CD8-positive, alpha-beta memory T cell (primary cell): Measurements from ENCODE around the gene CRADD. TPM values are rescaled to one million over a fixed set of nuclear protein-coding genes. Genes with fewer than 3 reads are reported as not detected.

Source experiments
- CTCF ChIA-PET: fragments of 350-600 bp; sonication (Branson Sonifier 250); formaldehyde crosslinking; loops from one replicate; lab custom pipeline; 2021; ENCODE audit warnings: antibody characterized with exemption; lab: Charles Lee
- POLR2A ChIA-PET: fragments of 350-600 bp; sonication (Branson Sonifier 250); formaldehyde crosslinking; loops from one replicate; lab custom pipeline; 2021; ENCODE audit warnings: antibody characterized with exemption; lab: Charles Lee
- DNase-seq, 5 donors: peaks; one replicate each; pipeline versions ENCODE4 v3.0.0 to v3.0.0-alpha.2; 2020 to 2022; ENCODE audit warnings: mixed read lengths in 1 of 5
- H3K27ac ChIP-seq: one replicate; pipeline ENCODE4 v1.7.0; 2013; ENCODE audit warnings: low read depth, mild to moderate bottlenecking, low read length, moderate library complexity
- H3K27me3 ChIP-seq: 2 replicates; pipeline ENCODE4 v1.7.0; 2013; ENCODE audit warnings: low read length, mild to moderate bottlenecking; ENCODE audit not compliant: insufficient read depth, poor library complexity, severe bottlenecking
- H3K36me3 ChIP-seq: 2 replicates; pipeline ENCODE4 v1.7.0; 2013; ENCODE audit warnings: mild to moderate bottlenecking, low read length, moderate library complexity; ENCODE audit not compliant: insufficient read depth
- H3K4me1 ChIP-seq: 2 replicates; pipeline ENCODE4 v1.7.0; 2013; ENCODE audit warnings: mild to moderate bottlenecking, low read length, moderate library complexity; ENCODE audit not compliant: insufficient read depth
- H3K4me3 ChIP-seq: 2 replicates; pipeline ENCODE4 v1.7.0; 2013; ENCODE audit warnings: mild to moderate bottlenecking, low read length
- H3K9me3 ChIP-seq: 2 replicates; pipeline ENCODE4 v1.7.0; 2013; ENCODE audit warnings: mild to moderate bottlenecking, low read length
- H3K27ac Mint-ChIP-seq, 8 donors: one replicate each; pipeline ENCODE4 v1.8.0; 2020 to 2021; ENCODE audit warnings: mixed read lengths in 8 of 8, mild to moderate bottlenecking in 6 of 8, inconsistent platforms in 3 of 8, moderate library complexity in 3 of 8
- H3K27me3 Mint-ChIP-seq, 2 donors: one replicate each; pipeline ENCODE4 v1.8.0; 2020 to 2021; ENCODE audit warnings: mixed read lengths in 2 of 2, mild to moderate bottlenecking in 1 of 2, moderate library complexity in 1 of 2
- H3K36me3 Mint-ChIP-seq, 3 donors: one replicate each; pipeline ENCODE4 v1.8.0; 2020 to 2021; ENCODE audit warnings: mixed read lengths in 3 of 3, inconsistent platforms in 1 of 3, mild to moderate bottlenecking in 1 of 3
- H3K4me1 Mint-ChIP-seq, 3 donors: one replicate each; pipeline ENCODE4 v1.8.0; 2020 to 2021; ENCODE audit warnings: mixed read lengths in 3 of 3, inconsistent platforms in 1 of 3, mild to moderate bottlenecking in 1 of 3
- H3K4me3 Mint-ChIP-seq, 7 donors: one replicate each; pipeline ENCODE4 v1.8.0; 2020 to 2021; ENCODE audit warnings: mixed read lengths in 7 of 7, mild to moderate bottlenecking in 6 of 7, moderate library complexity in 4 of 7, inconsistent platforms in 2 of 7
- H3K9me3 Mint-ChIP-seq, 5 donors: one replicate each; pipeline ENCODE4 v1.8.0; 2020 to 2022; ENCODE audit warnings: mixed read lengths in 5 of 5, mild to moderate bottlenecking in 3 of 5, moderate library complexity in 2 of 5, inconsistent platforms in 1 of 5
- polyA plus RNA-seq: library from polyadenylated mRNA; unstranded; fragments of 300-500 nt; fragmentation: Illumina TruSeq; gene quantifications from one replicate; pipeline ENCODE4 v1.2.3, GENCODE V29; 2021
- total RNA-seq, 2 experiments: library from RNA; stranded (reverse); gene quantifications; one replicate each; pipeline ENCODE4 v1.2.3, GENCODE V29; 2021

Gene CRADD
- total and polyA plus RNA-seq, 3 experiments from 2014 or later: 8.6 to 13.2 (median 11.7) TPM

- H3K4me3 Mint-ChIP-seq: no peak overlapping the region
- no peak for DNase-seq
- Histone ChIP-seq H3K27me3 (no peaks in the 10 kb centered on the region), H3K9me3 (no peaks in the 10 kb centered on the region), H3K36me3 (no peaks in the 10 kb centered on the region), H3K27ac (no peak overlapping the region), H3K4me1 (no peaks in the 10 kb centered on the region), H3K4me3 (no peak overlapping the region)
- H3K9me3 Mint-ChIP-seq: no peaks in the 10 kb centered on the region
- CTCF ChIA-PET: no interaction called here
- POLR2A ChIA-PET: no interaction called here
- no peaks in the 10 kb centered on the region for H3K4me1 Mint-ChIP-seq
- H3K36me3 Mint-ChIP-seq: no peaks in the 10 kb centered on the region
- H3K27me3 Mint-ChIP-seq: peaks cover 12 to 45% of the 10 kb centered on the region in 2 donors
- no peak overlapping the region for H3K27ac Mint-ChIP-seq
These were observed 34.4 kb upstream of the CRADD start for GRCh38 chr12:93642751-93643150.

- CTCF ChIA-PET: no interaction called here
These were observed 31.5 kb upstream of the CRADD start for GRCh38 chr12:93645702-93646101.

GRCh38 chr12:93650626-93651025 lies 26.5 kb upstream of the CRADD start:
- Mint-ChIP-seq H3K4me1 (no peaks in the 10 kb centered on the region), H3K27me3 (peaks cover 4 to 30% of the 10 kb centered on the region in 2 donors), H3K27ac (no peak overlapping the region), H3K4me3 (no peak overlapping the region), H3K9me3 (peaks cover 0 to 2% (median 0%) of the 10 kb centered on the region in 5 donors), H3K36me3 (no peaks in the 10 kb centered on the region)
- ChIA-PET POLR2A (no interaction called here), CTCF (no interaction called here)
- Histone ChIP-seq H3K4me3 (no peak overlapping the region), H3K4me1 (no peaks in the 10 kb centered on the region), H3K27me3 (no peaks in the 10 kb centered on the region), H3K9me3 (no peaks in the 10 kb centered on the region), H3K27ac (no peak overlapping the region), H3K36me3 (no peaks in the 10 kb centered on the region)
- DNase-seq: no peak

More at GRCh38 chr12:93645702-93646101, 31.5 kb upstream of the CRADD start:
- Mint-ChIP-seq H3K36me3 (no peaks in the 10 kb centered on the region), H3K4me1 (no peaks in the 10 kb centered on the region), H3K27ac (peak overlapping the region in 1 of 8 donors; percentile 6), H3K27me3 (peaks cover 3 to 35% of the 10 kb centered on the region in 2 donors), H3K9me3 (no peaks in the 10 kb centered on the region), H3K4me3 (no peak overlapping the region)
- no peak for DNase-seq
- Histone ChIP-seq H3K27ac (no peak overlapping the region), H3K4me3 (no peak overlapping the region), H3K27me3 (no peaks in the 10 kb centered on the region), H3K36me3 (no peaks in the 10 kb centered on the region), H3K9me3 (no peaks in the 10 kb centered on the region), H3K4me1 (no peaks in the 10 kb centered on the region)
- POLR2A ChIA-PET: no interaction called here

GRCh38 chr12:93653079-93653478 lies 24.1 kb upstream of the CRADD start:
- H3K27me3 Mint-ChIP-seq: peaks cover 4 to 22% of the 10 kb centered on the region in 2 donors
- Histone ChIP-seq H3K36me3 (no peaks in the 10 kb centered on the region), H3K9me3 (no peaks in the 10 kb centered on the region), H3K4me1 (no peaks in the 10 kb centered on the region), H3K27ac (no peak overlapping the region), H3K4me3 (no peak overlapping the region), H3K27me3 (no peaks in the 10 kb centered on the region)
- ChIA-PET CTCF (no interaction called here), POLR2A (no interaction called here)
- H3K36me3 Mint-ChIP-seq: no peaks in the 10 kb centered on the region
- no peak overlapping the region for H3K4me3 Mint-ChIP-seq
- H3K9me3 Mint-ChIP-seq: peaks cover 0 to 2% (median 0%) of the 10 kb centered on the region in 5 donors
- DNase-seq: no peak
- no peaks in the 10 kb centered on the region for H3K4me1 Mint-ChIP-seq
- H3K27ac Mint-ChIP-seq: no peak overlapping the region

- Histone ChIP-seq H3K27ac (no peak overlapping the region), H3K36me3 (no peaks in the 10 kb centered on the region), H3K4me3 (no peak overlapping the region), H3K9me3 (no peaks in the 10 kb centered on the region), H3K4me1 (no peaks in the 10 kb centered on the region), H3K27me3 (no peaks in the 10 kb centered on the region)
- POLR2A ChIA-PET: no interaction called here
- no peak for DNase-seq
- no peak overlapping the region for H3K4me3 Mint-ChIP-seq
- H3K4me1 Mint-ChIP-seq: no peaks in the 10 kb centered on the region
- H3K9me3 Mint-ChIP-seq: peaks cover 0 to 2% (median 0%) of the 10 kb centered on the region in 5 donors
- CTCF ChIA-PET: no interaction called here
- H3K27me3 Mint-ChIP-seq: peaks cover 4 to 22% of the 10 kb centered on the region in 2 donors
- H3K36me3 Mint-ChIP-seq: no peaks in the 10 kb centered on the region
- H3K27ac Mint-ChIP-seq: no peak overlapping the region
These were observed 23.5 kb upstream of the CRADD start for GRCh38 chr12:93653712-93654111.

GRCh38 chr12:93654421-93654820 lies 22.8 kb upstream of the CRADD start:
- Histone ChIP-seq H3K4me1 (no peaks in the 10 kb centered on the region), H3K36me3 (no peaks in the 10 kb centered on the region), H3K27me3 (no peaks in the 10 kb centered on the region), H3K27ac (no peak overlapping the region), H3K4me3 (no peak overlapping the region), H3K9me3 (no peaks in the 10 kb centered on the region)
- H3K4me1 Mint-ChIP-seq: no peaks in the 10 kb centered on the region
- peaks cover 0 to 3% (median 0%) of the 10 kb centered on the region in 3 donors for H3K36me3 Mint-ChIP-seq
- no peak overlapping the region for H3K4me3 Mint-ChIP-seq
- POLR2A ChIA-PET: no interaction called here
- no peak overlapping the region for H3K27ac Mint-ChIP-seq
- peaks cover 6 to 20% of the 10 kb centered on the region in 2 donors for H3K27me3 Mint-ChIP-seq
- CTCF ChIA-PET: interaction anchor here (1.0 kb wide), 1 partner anchor 447 kb away, joined by 3 read pairs; no protein-coding TSS in a partner anchor
- peaks cover 0 to 2% (median 0%) of the 10 kb centered on the region in 5 donors for H3K9me3 Mint-ChIP-seq
- no peak for DNase-seq

- no peak overlapping the region for H3K4me3 ChIP-seq
- Mint-ChIP-seq H3K27me3 (peaks cover 2 to 25% of the 10 kb centered on the region in 2 donors), H3K4me3 (no peak overlapping the region), H3K27ac (no peak overlapping the region), H3K9me3 (no peaks in the 10 kb centered on the region), H3K4me1 (no peaks in the 10 kb centered on the region), H3K36me3 (peaks cover 0 to 7% (median 0%) of the 10 kb centered on the region in 3 donors)
- CTCF ChIA-PET: no interaction called here
- no peaks in the 10 kb centered on the region for H3K4me1 ChIP-seq
- no peaks in the 10 kb centered on the region for H3K9me3 ChIP-seq
- no peak overlapping the region for H3K27ac ChIP-seq
- POLR2A ChIA-PET: no interaction called here
- no peak for DNase-seq
- no peaks in the 10 kb centered on the region for H3K27me3 ChIP-seq
- H3K36me3 ChIP-seq: no peaks in the 10 kb centered on the region
These were observed 20.1 kb upstream of the CRADD start for GRCh38 chr12:93657071-93657470.

GRCh38 chr12:93661021-93661420 lies 16.2 kb upstream of the CRADD start:
- no peak overlapping the region for H3K4me3 Mint-ChIP-seq
- H3K27me3 ChIP-seq: no peaks in the 10 kb centered on the region

More at GRCh38 chr12:93661021-93661420, 16.2 kb upstream of the CRADD start:
- Histone ChIP-seq H3K4me1 (no peaks in the 10 kb centered on the region), H3K4me3 (no peak overlapping the region), H3K9me3 (no peaks in the 10 kb centered on the region), H3K36me3 (no peaks in the 10 kb centered on the region), H3K27ac (no peak overlapping the region)
- ChIA-PET POLR2A (no interaction called here), CTCF (no interaction called here)
- H3K27me3 Mint-ChIP-seq: peaks cover 3 to 18% of the 10 kb centered on the region in 2 donors
- no peak overlapping the region for H3K27ac Mint-ChIP-seq
- DNase-seq: no peak
- H3K36me3 Mint-ChIP-seq: peaks cover 0 to 7% (median 3%) of the 10 kb centered on the region in 3 donors
- no peaks in the 10 kb centered on the region for H3K9me3 Mint-ChIP-seq
- H3K4me1 Mint-ChIP-seq: no peaks in the 10 kb centered on the region
